Right atrium auricular region (tissue), 2 donors: ENCODE results near the gene SLC48A1. TPM values are rescaled to one million over a fixed set of nuclear protein-coding genes. Genes with fewer than 3 reads are reported as not detected.

Experiments
- DNase-seq: peaks from one replicate; pipeline ENCODE4 v3.0.0-alpha.2; 2019; ENCODE audit warnings: low spot score
- H3K27ac ChIP-seq, 2 donors: fragments of 200-600 bp; sonication (generic); 1 replicate in 1 of 2; 2 replicates in 1 of 2; pipeline ENCODE4 v1.5.1; 2016 to 2019
- H3K27me3 ChIP-seq, 2 donors: fragments of 200-600 bp; sonication (generic); one replicate each; pipeline versions ENCODE4 v1.5.1 to v1.6.0; 2017 to 2019
- H3K36me3 ChIP-seq: fragments of 200-600 bp; sonication (generic); one replicate; pipeline ENCODE4 v1.5.1; 2016
- H3K4me1 ChIP-seq, 2 donors: fragments of 200-600 bp; sonication (generic); one replicate each; pipeline versions ENCODE4 v1.5.1 to v1.6.0; 2017 to 2019
- H3K4me3 ChIP-seq, 2 donors: fragments of 200-600 bp; sonication (generic); 1 replicate in 1 of 2; 2 replicates in 1 of 2; pipeline ENCODE4 v1.5.1; 2017 to 2019; ENCODE audit warnings: mild to moderate bottlenecking in 1 of 2, moderate library complexity in 1 of 2
- H3K9me3 ChIP-seq, 2 donors: fragments of 200-600 bp; sonication (generic); one replicate each; pipeline ENCODE4 v1.5.1; 2019
- CTCF ChIP-seq, 2 donors: fragments of 200-600 bp; sonication (generic); IDR thresholded peaks; one replicate each; pipeline ENCODE4 v1.5.1; 2019; ENCODE audit warnings: antibody characterized with exemption in 2 of 2
- total RNA-seq, 2 donors: library from RNA; depleted of rRNA; stranded (reverse); fragments of >200 nt; gene quantifications; one replicate each; pipeline ENCODE4 v1.1.0, GENCODE V29; 2016

Gene SLC48A1
- total RNA-seq, 2 donors from 2014 or later, result 48.9 to 52.0 TPM

GRCh38 chr12:47731723-47732122 lies 41.3 kb upstream of the SLC48A1 start:
- no peak overlapping the region for H3K27ac ChIP-seq
- H3K4me3 ChIP-seq, result no peak overlapping the region
- H3K9me3 ChIP-seq, result no peaks in the 10 kb centered on the region
- no peaks in the 10 kb centered on the region for H3K36me3 ChIP-seq
- TF ChIP-seq CTCF (IDR thresholded peaks at IDR 0.05), result no peak
- no peak for DNase-seq
- H3K27me3 ChIP-seq, result no peaks in the 10 kb centered on the region
- peaks cover 0 to 59% of the 10 kb centered on the region in 2 donors for H3K4me1 ChIP-seq

- no peaks in the 10 kb centered on the region for H3K36me3 ChIP-seq
- DNase-seq, result no peak
- no peak for TF ChIP-seq CTCF (IDR thresholded peaks at IDR 0.05)
- H3K9me3 ChIP-seq, result no peaks in the 10 kb centered on the region
- peaks cover 0 to 67% of the 10 kb centered on the region in 2 donors for H3K4me1 ChIP-seq
- H3K27me3 ChIP-seq, result no peaks in the 10 kb centered on the region
- H3K27ac ChIP-seq, result no peak overlapping the region
- H3K4me3 ChIP-seq, result no peak overlapping the region
Observed at GRCh38 chr12:47732504-47732903, 40.5 kb upstream of the SLC48A1 start.

GRCh38 chr12:47733142-47733541 lies 39.9 kb upstream of the SLC48A1 start:
- no peaks in the 10 kb centered on the region for H3K27me3 ChIP-seq
- H3K4me3 ChIP-seq, result no peak overlapping the region
- no peaks in the 10 kb centered on the region for H3K36me3 ChIP-seq
- TF ChIP-seq CTCF (IDR thresholded peaks at IDR 0.05), result no peak
- no peak for DNase-seq
- H3K9me3 ChIP-seq, result no peaks in the 10 kb centered on the region
- no peak overlapping the region for H3K27ac ChIP-seq
- H3K4me1 ChIP-seq, result peaks cover 0 to 73% of the 10 kb centered on the region in 2 donors

- no peak for DNase-seq
Observed at GRCh38 chr12:47734725-47735480, 38.1 kb upstream of the SLC48A1 start.

GRCh38 chr12:47735649-47736048 lies 37.4 kb upstream of the SLC48A1 start:
- peak overlapping the region; percentile 83 to 87 for H3K27ac ChIP-seq
- H3K36me3 ChIP-seq, result no peaks in the 10 kb centered on the region
- peaks cover 0 to 77% of the 10 kb centered on the region in 2 donors for H3K4me1 ChIP-seq
- DNase-seq, result no peak
- H3K27me3 ChIP-seq, result no peaks in the 10 kb centered on the region
- no peak overlapping the region for H3K4me3 ChIP-seq
- no peak for TF ChIP-seq CTCF (IDR thresholded peaks at IDR 0.05)
- H3K9me3 ChIP-seq, result no peaks in the 10 kb centered on the region

More at GRCh38 chr12:47734725-47735480, 38.1 kb upstream of the SLC48A1 start:
- no peaks in the 10 kb centered on the region for H3K36me3 ChIP-seq
- H3K4me1 ChIP-seq, result peaks cover 0 to 77% of the 10 kb centered on the region in 2 donors
- H3K9me3 ChIP-seq, result no peaks in the 10 kb centered on the region
- H3K4me3 ChIP-seq, result no peak overlapping the region
- no peak for TF ChIP-seq CTCF (IDR thresholded peaks at IDR 0.05)
- peak overlapping the region; percentile 83 to 87 for H3K27ac ChIP-seq
- no peaks in the 10 kb centered on the region for H3K27me3 ChIP-seq
